ENCODE measurements around the gene XRCC2.
"Not testable (repeated sequence)": the region's sequence is repeated elsewhere in the genome, so short reads cannot be mapped to it uniquely, and the experiment has no call there.

The XRCC2 gene

GRCh38 chr7:152663931-152664330 is 12.0 kb downstream of the XRCC2 start:
- no peak for DNase-seq
- no peak for ATAC-seq

GRCh38 chr7:152663148-152663740 is 12.7 kb downstream of the XRCC2 start:
- no peak for ATAC-seq
- DNase-seq: no peak

- ATAC-seq (no peak), DNase-seq (no peak)
Measured at GRCh38 chr7:152661479-152661878, 14.5 kb downstream of the XRCC2 start.

- DNase-seq: no peak
- no peak for ATAC-seq
Measured at GRCh38 chr7:152660021-152660420, 15.9 kb downstream of the XRCC2 start.

GRCh38 chr7:152654971-152655370 is 21.0 kb downstream of the XRCC2 start:
- ATAC-seq (no peak), DNase-seq (no peak)

- ATAC-seq (no peak), DNase-seq (no peak)
Measured at GRCh38 chr7:152649220-152649619, 26.7 kb downstream of the XRCC2 start.

GRCh38 chr7:152647009-152647408 is 28.9 kb downstream of the XRCC2 start:
- DNase-seq (no peak), ATAC-seq (no peak)

- not testable (repeated sequence) for ATAC-seq
Measured at GRCh38 chr7:152646579-152646978, 29.4 kb downstream of the XRCC2 start.

GRCh38 chr7:152643979-152644559 is 31.9 kb downstream of the XRCC2 start:
- DNase-seq: no peak
- no peak for ATAC-seq

More at GRCh38 chr7:152646579-152646978, 29.4 kb downstream of the XRCC2 start:
- not testable (repeated sequence) for DNase-seq

GRCh38 chr7:152641384-152641783 is 34.6 kb downstream of the XRCC2 start:
- no peak for ATAC-seq
- DNase-seq: no peak

- DNase-seq: no peak
Measured at GRCh38 chr7:152640829-152641228, 35.1 kb downstream of the XRCC2 start.

GRCh38 chr7:152637920-152638580 is 37.9 kb downstream of the XRCC2 start:
- DNase-seq (no peak), ATAC-seq (no peak)

More at GRCh38 chr7:152640829-152641228, 35.1 kb downstream of the XRCC2 start:
- no peak for ATAC-seq

GRCh38 chr7:152637161-152637560 is 38.8 kb downstream of the XRCC2 start:
- ATAC-seq: no peak

GRCh38 chr7:152636441-152636840 is 39.5 kb downstream of the XRCC2 start:
- no peak for ATAC-seq
- DNase-seq: no peak

More at GRCh38 chr7:152637161-152637560, 38.8 kb downstream of the XRCC2 start:
- DNase-seq: no peak

GRCh38 chr7:152633504-152633903 is 42.4 kb downstream of the XRCC2 start:
- no peak for ATAC-seq
- DNase-seq: no peak

- ATAC-seq (no peak), DNase-seq (no peak)
Measured at GRCh38 chr7:152633072-152633471, 42.9 kb downstream of the XRCC2 start.

GRCh38 chr7:152628772-152629171 is 47.2 kb downstream of the XRCC2 start:
- DNase-seq, ATAC-seq: not testable (repeated sequence)

- DNase-seq: no peak
Measured at GRCh38 chr7:152624228-152624627, 51.7 kb downstream of the XRCC2 start.

GRCh38 chr7:152621426-152621825 is 54.5 kb downstream of the XRCC2 start:
- no peak for DNase-seq
- no peak for ATAC-seq

More at GRCh38 chr7:152624228-152624627, 51.7 kb downstream of the XRCC2 start:
- ATAC-seq: no peak

GRCh38 chr7:152619027-152619739 is 56.8 kb downstream of the XRCC2 start:
- ATAC-seq (no peak), DNase-seq (no peak)

- DNase-seq (no peak), ATAC-seq (no peak)
Measured at GRCh38 chr7:152618427-152618826, 57.5 kb downstream of the XRCC2 start.

- DNase-seq: no peak
Measured at GRCh38 chr7:152617056-152617455, 58.9 kb downstream of the XRCC2 start.

More at GRCh38 chr7:152617056-152617455, 58.9 kb downstream of the XRCC2 start:
- ATAC-seq: no peak

All from stimulated activated naive CD8-positive, alpha-beta T cell treated with anti-CD3 and anti-CD28 coated beads, Interleukin-15, Interleukin-2, amounts not matched to agents 100 U/mL and 50 U/mL, for 24 hours (primary cell).